ENCODE measurements around the gene B3GAT3. TPM values are rescaled to one million over a fixed set of nuclear protein-coding genes. Genes with fewer than 3 reads are reported as not detected.

Gene B3GAT3
- total RNA-seq, 1 experiment from 2014 or later: 65.8 TPM

DNA sequence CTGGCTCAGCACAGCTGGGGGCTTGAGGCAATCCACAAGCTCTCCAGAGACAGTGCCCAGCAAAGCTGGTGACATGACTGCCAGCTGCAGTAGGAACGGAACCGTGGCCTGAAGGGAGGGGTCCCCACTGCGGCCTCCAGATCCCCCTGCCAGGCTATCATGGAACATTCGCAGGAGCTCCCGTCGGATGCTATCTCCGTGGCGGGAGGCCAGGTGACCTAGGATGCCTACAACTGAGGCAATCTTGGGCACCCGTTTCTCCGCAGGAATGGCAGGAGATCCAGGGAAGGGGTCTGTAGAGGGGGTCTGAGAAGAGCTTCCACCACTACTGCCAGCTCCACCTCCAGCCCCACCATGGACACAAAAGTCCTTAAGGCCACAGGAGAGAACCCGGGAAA, 27.2 kb upstream of the B3GAT3 start:
- no peak overlapping the region for H3K4me3 ChIP-seq (ENCODE audit: low read length)
- no peak for TF ChIP-seq EZH2 (IDR thresholded peaks at IDR 0.05; ENCODE audit: low read length, unreplicated experiment)
- TF ChIP-seq, protein P1, sequence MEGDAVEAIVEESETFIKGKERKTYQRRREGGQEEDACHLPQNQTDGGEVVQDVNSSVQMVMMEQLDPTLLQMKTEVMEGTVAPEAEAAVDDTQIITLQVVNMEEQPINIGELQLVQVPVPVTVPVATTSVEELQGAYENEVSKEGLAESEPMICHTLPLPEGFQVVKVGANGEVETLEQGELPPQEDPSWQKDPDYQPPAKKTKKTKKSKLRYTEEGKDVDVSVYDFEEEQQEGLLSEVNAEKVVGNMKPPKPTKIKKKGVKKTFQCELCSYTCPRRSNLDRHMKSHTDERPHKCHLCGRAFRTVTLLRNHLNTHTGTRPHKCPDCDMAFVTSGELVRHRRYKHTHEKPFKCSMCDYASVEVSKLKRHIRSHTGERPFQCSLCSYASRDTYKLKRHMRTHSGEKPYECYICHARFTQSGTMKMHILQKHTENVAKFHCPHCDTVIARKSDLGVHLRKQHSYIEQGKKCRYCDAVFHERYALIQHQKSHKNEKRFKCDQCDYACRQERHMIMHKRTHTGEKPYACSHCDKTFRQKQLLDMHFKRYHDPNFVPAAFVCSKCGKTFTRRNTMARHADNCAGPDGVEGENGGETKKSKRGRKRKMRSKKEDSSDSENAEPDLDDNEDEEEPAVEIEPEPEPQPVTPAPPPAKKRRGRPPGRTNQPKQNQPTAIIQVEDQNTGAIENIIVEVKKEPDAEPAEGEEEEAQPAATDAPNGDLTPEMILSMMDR (conservative IDR thresholded peaks at IDR 0.05; ENCODE audit: low read depth, low read length): no peak
- no peaks in the 10 kb centered on the region for H3K27me3 ChIP-seq (ENCODE audit: low read length)
- no peaks in the 10 kb centered on the region for H3F3A ChIP-seq (ENCODE audit: low read length, unreplicated experiment)
- ChIA-PET CTCF (no interaction called here), POLR2A (ENCODE audit: unreplicated experiment) (interaction anchor here (0.6 kb wide), 1 partner anchor 78 kb away, joined by 5 read pairs; no protein-coding TSS in a partner anchor)
- H3K9me3 ChIP-seq (ENCODE audit: low read length): no peaks in the 10 kb centered on the region
- H4K20me1 ChIP-seq (ENCODE audit: low read length): no peaks in the 10 kb centered on the region
- H3K9me2 ChIP-seq (replicated peaks; ENCODE audit: low read length): no peaks in the 10 kb centered on the region
- H3K4me1 ChIP-seq (ENCODE audit: insufficient read depth, low read length): peaks cover 21% of the 10 kb centered on the region
- H3K79me2 ChIP-seq (ENCODE audit: low read length): peaks cover 51% of the 10 kb centered on the region
- H3K4me2 ChIP-seq (ENCODE audit: low read length): no peak overlapping the region
- intact Hi-C loops (cut with micrococcal nuclease): loop anchor here (5.0 kb wide), 1 partner anchor 37 kb away; the partner anchor contains the start of genes EML3 and ROM1
- no peak for DNase-seq
- H2AFZ ChIP-seq (ENCODE audit: low read length): no peak overlapping the region
- no TSS peak for BruUV-seq (replicated peaks)
- ATAC-seq: no peak
- H3K36me3 ChIP-seq (ENCODE audit: low read depth, low read length): peaks cover 20% of the 10 kb centered on the region; the same call in 1 of the 2 replicates
- no peak overlapping the region for H3K9ac ChIP-seq (ENCODE audit: low read length)
- H3K27ac ChIP-seq (ENCODE audit: low read length): no peak overlapping the region

DNA sequence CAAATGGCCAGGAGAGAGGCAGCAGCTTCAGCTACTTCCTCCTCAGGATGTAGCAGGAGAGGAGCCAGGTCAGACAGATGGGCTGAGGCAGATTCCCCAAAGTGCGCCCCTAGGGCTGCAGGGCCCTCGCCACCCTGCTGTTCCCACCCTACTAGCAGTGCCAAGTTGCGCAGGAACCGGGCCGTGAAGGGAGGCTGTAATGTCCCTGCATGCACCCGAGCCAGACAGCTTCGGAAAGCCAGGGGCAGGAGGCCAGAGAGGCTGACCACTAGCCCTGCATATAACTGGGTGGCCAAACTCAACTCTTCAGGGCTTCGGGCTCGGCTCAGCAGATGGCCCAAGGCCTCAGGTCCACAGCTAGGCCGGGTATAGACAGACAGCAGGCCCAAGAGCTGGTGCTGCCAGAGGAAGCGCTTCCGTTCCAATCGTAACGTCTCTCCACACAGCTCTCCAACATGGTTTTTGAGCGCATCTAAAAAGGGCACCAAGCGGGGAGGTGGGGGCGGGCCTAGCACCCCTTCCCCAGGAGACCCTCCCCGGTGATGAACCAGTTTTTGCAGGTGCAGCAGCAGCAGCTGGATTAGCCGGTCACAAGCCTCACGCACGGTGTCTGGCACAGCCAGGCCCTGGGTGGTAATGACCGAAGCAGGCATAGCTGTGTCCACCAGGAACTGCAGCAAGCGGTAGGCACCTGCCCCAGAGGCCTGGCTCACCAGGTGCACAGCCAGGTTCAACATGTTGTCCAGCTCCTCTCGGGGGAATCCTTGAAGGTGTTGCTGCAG, 26.6 kb upstream of the B3GAT3 start:
- intact Hi-C loops (cut with micrococcal nuclease): loop anchor here (5.0 kb wide), 1 partner anchor 36 kb away; the partner anchor contains the start of genes EML3 and ROM1

More for the DNA sequence above, 26.6 kb upstream of the B3GAT3 start:
- H3K4me1 ChIP-seq (ENCODE audit: insufficient read depth, low read length): peaks cover 21% of the 10 kb centered on the region
- CTCF ChIA-PET: no interaction called here
- TF ChIP-seq, protein P1 (conservative IDR thresholded peaks at IDR 0.05; ENCODE audit: low read depth, low read length): no peak
- TF ChIP-seq EZH2 (IDR thresholded peaks at IDR 0.05; ENCODE audit: low read length, unreplicated experiment): no peak
- TF ChIP-seq EZH2phosphoT487 (IDR thresholded peaks at IDR 0.05; ENCODE audit: borderline replicate concordance, low read length): no peak
- no peak overlapping the region for H3K4me3 ChIP-seq (ENCODE audit: low read length)
- H2AFZ ChIP-seq (ENCODE audit: low read length): no peak overlapping the region
- no peak overlapping the region for H3K27ac ChIP-seq (ENCODE audit: low read length)
- POLR2A ChIA-PET (ENCODE audit: unreplicated experiment): no interaction called here
- no peaks in the 10 kb centered on the region for H3K27me3 ChIP-seq (ENCODE audit: low read length)
- no peak overlapping the region for H3K4me2 ChIP-seq (ENCODE audit: low read length)
- no peaks in the 10 kb centered on the region for H4K20me1 ChIP-seq (ENCODE audit: low read length)
- no TSS peak for BruUV-seq (replicated peaks)
- H3K9ac ChIP-seq (ENCODE audit: low read length): no peak overlapping the region
- no peak for DNase-seq
- ATAC-seq: no peak
- H3F3A ChIP-seq (ENCODE audit: low read length, unreplicated experiment): no peaks in the 10 kb centered on the region
- no peaks in the 10 kb centered on the region for H3K9me3 ChIP-seq (ENCODE audit: low read length)
- peaks cover 25% of the 10 kb centered on the region for H3K36me3 ChIP-seq (ENCODE audit: low read depth, low read length)
- H3K79me2 ChIP-seq (ENCODE audit: low read length): peaks cover 57% of the 10 kb centered on the region
- no peaks in the 10 kb centered on the region for H3K9me2 ChIP-seq (replicated peaks; ENCODE audit: low read length)

Measured in PC-3 (cell line).